Astrocyte (in vitro differentiated cells and primary cell): Measurements from ENCODE around the gene VWA2.

Source experiments
- CTCF ChIP-seq: IDR thresholded peaks from 2 replicates; pipeline ENCODE4 v1.5.1; 2011; ENCODE audit warnings: low read depth, mild to moderate bottlenecking, inconsistent platforms, low read length, moderate library complexity; ENCODE audit not compliant: insufficient read depth
- EZH2 ChIP-seq: IDR thresholded peaks from 2 replicates; pipeline ENCODE4 v1.6.1; 2012; ENCODE audit warnings: mild to moderate bottlenecking, low read length, inconsistent platforms; ENCODE audit not compliant: insufficient read depth

GRCh38 chr10:114323023-114323422 lies 84.0 kb downstream of the VWA2 start:
- no peak for TF ChIP-seq CTCF
- no peak for TF ChIP-seq EZH2
